ENCODE data around the gene NDUFAF8. TPM values are rescaled to one million over a fixed set of nuclear protein-coding genes. Genes with fewer than 3 reads are reported as not detected.

Gene NDUFAF8
- total RNA-seq, 1 experiment from 2014 or later, result 102 TPM

GRCh38 chr17:81204578-81204977 is 34.5 kb upstream of the NDUFAF8 start (continued):
- no peak for TF ChIP-seq CTCF (IDR thresholded peaks at IDR 0.05 in 2 of 3, conservative IDR thresholded peaks at IDR 0.05 in 1 of 3; ENCODE audit: borderline replicate concordance in 1 of 3, insufficient read depth in 1 of 3, low read depth in 2 of 3, low read length in 2 of 3)
- TF ChIP-seq EGR1 (IDR thresholded peaks at IDR 0.05; ENCODE audit: low read depth), result no peak
- no peak for TF ChIP-seq ELF1 (IDR thresholded peaks at IDR 0.05; ENCODE audit: borderline replicate concordance, low read depth)

- no peaks in the 10 kb centered on the region for H3K79me2 ChIP-seq (ENCODE audit: insufficient read depth, low read length)
- ChIA-PET CTCF (no interaction called here), POLR2A (no interaction called here), RAD21 (ENCODE audit: low non-redundant PET in 1 of 2, low total read pairs in 2 of 2, uncharacterized antibody in 2 of 2, unreplicated experiment in 2 of 2) (no interaction called here)
- H2AFZ ChIP-seq (ENCODE audit: low read depth, low read length, poor library complexity, severe bottlenecking), result no peak overlapping the region
- no peak overlapping the region for H3K27ac ChIP-seq (ENCODE audit: low read depth, low read length)
- H3K27me3 ChIP-seq (ENCODE audit: insufficient read depth, low read length), result no peaks in the 10 kb centered on the region
- ATAC-seq (no peak), DNase-seq (ENCODE audit: low read depth, low spot score) (no peak)
- H3K9me2 ChIP-seq (ENCODE audit: insufficient read depth), result no peaks in the 10 kb centered on the region
- H3K4me3 ChIP-seq (replicated peaks in 1 of 2; ENCODE audit: low read depth in 1 of 2, low read length in 2 of 2), result no peak overlapping the region
- no peak overlapping the region for H3K4me2 ChIP-seq (ENCODE audit: low read length)
- intact Hi-C loops (cut with micrococcal nuclease), result no loop called here
- H3K9me3 ChIP-seq (ENCODE audit: control insufficient read depth in 1 of 2, insufficient read depth in 1 of 2, low read depth in 1 of 2, low read length in 2 of 2), result no peaks in the 10 kb centered on the region
- H3K9ac ChIP-seq (ENCODE audit: low read length), result no peak overlapping the region
- TF ChIP-seq RAD21 (IDR thresholded peaks at IDR 0.05; ENCODE audit: low read depth) (no peak), EGR1 (IDR thresholded peaks at IDR 0.05; ENCODE audit: low read depth) (no peak), EZH2 (IDR thresholded peaks at IDR 0.05) (no peak), POLR2AphosphoS5 (IDR thresholded peaks at IDR 0.05; ENCODE audit: low read depth, low read length) (no peak), FOSL1 (IDR thresholded peaks at IDR 0.05; ENCODE audit: low read depth) (no peak), TCF7L2 (IDR thresholded peaks at IDR 0.05; ENCODE audit: borderline replicate concordance, extremely low read depth, insufficient read depth, insufficient read length) (no peak), ELF1 (IDR thresholded peaks at IDR 0.05; ENCODE audit: borderline replicate concordance, low read depth) (no peak), ATF3 (IDR thresholded peaks at IDR 0.05) (no peak), CEBPB (IDR thresholded peaks at IDR 0.05; ENCODE audit: low read depth) (no peak), EZH2phosphoT487 (IDR thresholded peaks at IDR 0.05; ENCODE audit: borderline replicate concordance) (no peak), POLR2A (IDR thresholded peaks at IDR 0.05; ENCODE audit: borderline replicate concordance, extremely low read depth, insufficient read depth, insufficient read length) (no peak), CTCF (IDR thresholded peaks at IDR 0.05 in 2 of 3, conservative IDR thresholded peaks at IDR 0.05 in 1 of 3; ENCODE audit: borderline replicate concordance in 1 of 3, insufficient read depth in 1 of 3, low read depth in 2 of 3, low read length in 2 of 3) (no peak), CBX3 (IDR thresholded peaks at IDR 0.05; ENCODE audit: low read depth) (no peak)
- H3K4me1 ChIP-seq (ENCODE audit: control insufficient read depth in 1 of 2, insufficient read depth in 2 of 2, low read length in 2 of 2), result peaks cover 0 to under 1% of the 10 kb centered on the region in 2 experiments; a peak in 1 of 4 replicates
- no TSS peak for BruUV-seq (replicated peaks)
- H3K36me3 ChIP-seq (ENCODE audit: control insufficient read depth in 1 of 2, insufficient read depth in 2 of 2, low read length in 2 of 2), result peaks cover 0 to 4% of the 10 kb centered on the region in 2 experiments; a peak in 1 of 4 replicates
- H4K20me1 ChIP-seq (ENCODE audit: insufficient read depth), result no peaks in the 10 kb centered on the region
Observed at GRCh38 chr17:81206166-81206565, 33.0 kb upstream of the NDUFAF8 start.

Measured in HCT116 (cell line).